Glomerular visceral epithelial cell (primary cell): Measurements from ENCODE around the gene CLDN6.
"Not testable (repeated sequence)": the region's sequence is repeated elsewhere in the genome, so short reads cannot be mapped to it uniquely, and the experiment has no call there.

Experiments used
- DNase-seq: peaks from one replicate; pipeline ENCODE4 v3.0.0-alpha.2; 2016; ENCODE audit errors: extremely low spot score

The CLDN6 gene

GRCh38 chr16:3017794-3018506 lies at the start of gene CLDN6:
Gene CLDN6, minus strand, starts transcription at chr16:3018183. Its CDS starts 2,162 bp downstream, at chr16:3016021.
- no peak for DNase-seq

- no peak for DNase-seq
Observed at GRCh38 chr16:3066440-3066748, 48.4 kb upstream of the CLDN6 start.

GRCh38 chr16:3065742-3066439 lies 47.9 kb upstream of the CLDN6 start:
- DNase-seq, result no peak

- peak; percentile 89 for DNase-seq
Observed at GRCh38 chr16:3065069-3065741, 47.2 kb upstream of the CLDN6 start, which contains the start of gene IL32. Gene IL32, plus strand, starts transcription at chr16:3065640. Its CDS starts 172 bp downstream, at chr16:3065812.

- no peak for DNase-seq
Observed at GRCh38 chr16:3063625-3064386, 45.8 kb upstream of the CLDN6 start.

GRCh38 chr16:3062553-3062952 lies 44.6 kb upstream of the CLDN6 start:
- DNase-seq, result no peak

- DNase-seq, result no peak
Observed at GRCh38 chr16:3060339-3061127, 42.5 kb upstream of the CLDN6 start.

GRCh38 chr16:3059723-3060242 lies 41.8 kb upstream of the CLDN6 start:
- DNase-seq, result no peak

GRCh38 chr16:3059041-3059722 lies 41.2 kb upstream of the CLDN6 start:
- DNase-seq, result peak; percentile 92

GRCh38 chr16:3058139-3059030 lies 40.4 kb upstream of the CLDN6 start:
- peak; percentile 47 for DNase-seq

GRCh38 chr16:3057181-3058138 lies 39.5 kb upstream of the CLDN6 start:
- DNase-seq, result no peak

GRCh38 chr16:3056336-3057180 lies 38.6 kb upstream of the CLDN6 start:
- DNase-seq, result no peak

- DNase-seq, result not testable (repeated sequence)
Observed at GRCh38 chr16:3055734-3056115, 37.7 kb upstream of the CLDN6 start.

GRCh38 chr16:3054965-3055733 lies 37.2 kb upstream of the CLDN6 start:
- DNase-seq, result no peak

GRCh38 chr16:3053330-3053710 lies 35.3 kb upstream of the CLDN6 start:
- DNase-seq, result not testable (repeated sequence)

GRCh38 chr16:3052571-3053329 lies 34.8 kb upstream of the CLDN6 start:
- DNase-seq, result not testable (repeated sequence)
